ENCODE results near the gene COLEC11.
"Not testable (repeated sequence)": the region's sequence is repeated elsewhere in the genome, so short reads cannot be mapped to it uniquely, and the experiment has no call there.

Gene COLEC11

GRCh38 chr2:3606370-3607201 lies 11.7 kb downstream of the COLEC11 start:
- DNase-seq: no peak

DNA sequence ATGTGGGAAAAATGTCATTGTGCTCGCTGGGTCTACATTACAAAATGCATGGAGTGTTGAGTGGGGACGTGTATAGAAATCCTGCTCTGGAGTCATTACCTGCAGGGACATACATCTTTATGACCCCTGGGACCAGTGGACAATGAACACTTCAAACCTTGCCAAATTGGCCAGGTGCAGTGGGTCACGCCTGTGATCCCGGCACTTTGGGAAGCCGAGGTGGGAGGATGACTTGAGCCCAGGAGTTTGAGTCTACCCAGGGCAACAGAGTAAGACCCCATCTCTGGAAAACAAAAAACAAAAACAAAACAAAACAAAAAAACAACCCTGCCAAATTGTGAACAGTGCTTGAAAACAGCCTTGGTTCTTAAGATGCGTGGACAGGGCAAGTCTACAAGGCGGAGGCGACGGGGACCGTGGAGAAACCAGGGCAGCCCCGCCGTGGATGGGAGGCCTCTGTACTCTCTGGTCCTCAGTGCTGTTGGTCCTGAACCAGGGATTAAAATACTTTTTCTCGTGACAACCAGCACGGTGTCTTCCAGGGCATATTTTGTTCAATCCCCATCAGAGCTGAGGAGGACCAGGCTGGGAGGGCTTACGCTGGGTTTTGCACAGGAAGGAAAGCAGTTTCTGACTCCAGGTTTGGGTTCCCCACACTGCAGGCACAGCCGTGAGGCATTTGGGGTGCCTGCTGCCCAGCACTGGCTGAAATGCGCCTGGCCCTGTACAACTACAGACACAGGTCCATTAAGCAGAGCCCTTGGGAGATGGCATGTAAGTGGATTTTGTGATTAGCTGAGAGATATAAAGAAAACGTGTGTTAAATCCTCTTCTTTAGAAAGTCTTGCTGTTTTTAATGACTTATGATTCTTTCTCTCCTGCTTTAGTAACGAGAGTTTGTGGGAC lies 13.7 kb downstream of the COLEC11 start:
- no peak for DNase-seq

GRCh38 chr2:3609279-3609673 lies 14.4 kb downstream of the COLEC11 start:
- not testable (repeated sequence) for DNase-seq

- no peak for DNase-seq
Observed at GRCh38 chr2:3610415-3610814, 15.5 kb downstream of the COLEC11 start.

- no peak for DNase-seq
Observed at GRCh38 chr2:3610881-3611505, 16.1 kb downstream of the COLEC11 start.

GRCh38 chr2:3611589-3611988 lies 16.7 kb downstream of the COLEC11 start:
- no peak for DNase-seq

DNA sequence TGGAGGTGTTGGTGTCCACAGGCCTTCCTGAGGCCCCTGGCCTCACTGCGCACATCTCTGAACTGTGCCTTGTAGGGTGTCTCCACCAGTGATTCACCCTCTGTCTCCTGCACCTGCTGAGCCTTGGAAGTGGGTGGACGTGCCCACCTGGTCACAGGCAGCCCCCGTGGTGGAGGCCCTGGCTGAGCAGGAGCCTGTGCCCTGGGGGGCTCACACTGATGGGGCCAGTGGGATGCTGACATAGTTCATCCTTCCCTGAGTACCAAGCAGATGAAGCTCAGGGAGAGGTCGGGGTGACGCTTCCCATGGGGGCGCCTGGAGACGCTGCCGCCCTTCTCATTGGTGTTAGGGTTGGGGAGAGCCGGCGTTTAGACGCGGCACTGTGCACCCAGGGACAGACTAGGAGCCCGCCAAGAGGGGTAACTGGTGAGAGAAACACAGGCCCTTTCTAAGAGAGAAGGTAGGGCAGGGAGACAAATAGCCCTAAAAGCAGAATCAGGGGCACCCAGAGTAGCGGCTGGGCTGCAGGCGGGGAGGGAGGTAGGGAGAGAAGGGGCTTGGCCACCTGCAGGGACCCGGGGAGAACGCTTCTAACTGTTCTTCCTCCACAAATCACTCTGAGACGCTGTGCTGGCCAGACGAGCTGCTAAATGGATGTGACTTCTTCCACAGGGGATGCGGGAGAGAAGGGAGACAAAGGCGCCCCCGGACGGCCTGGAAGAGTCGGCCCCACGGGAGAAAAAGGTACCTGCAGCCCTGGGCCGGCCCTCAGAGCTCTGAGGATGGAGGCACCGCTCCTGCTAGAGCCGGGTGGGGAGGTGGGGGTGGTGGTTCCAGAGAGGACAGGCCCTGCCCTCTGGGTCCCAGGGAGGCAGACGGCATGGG lies 18.0 kb downstream of the COLEC11 start:
- DNase-seq: no peak

- no peak for DNase-seq
Observed at GRCh38 chr2:3613524-3613905, 18.6 kb downstream of the COLEC11 start.

GRCh38 chr2:3614743-3615142 lies 19.8 kb downstream of the COLEC11 start:
- DNase-seq: not testable (repeated sequence)

DNA sequence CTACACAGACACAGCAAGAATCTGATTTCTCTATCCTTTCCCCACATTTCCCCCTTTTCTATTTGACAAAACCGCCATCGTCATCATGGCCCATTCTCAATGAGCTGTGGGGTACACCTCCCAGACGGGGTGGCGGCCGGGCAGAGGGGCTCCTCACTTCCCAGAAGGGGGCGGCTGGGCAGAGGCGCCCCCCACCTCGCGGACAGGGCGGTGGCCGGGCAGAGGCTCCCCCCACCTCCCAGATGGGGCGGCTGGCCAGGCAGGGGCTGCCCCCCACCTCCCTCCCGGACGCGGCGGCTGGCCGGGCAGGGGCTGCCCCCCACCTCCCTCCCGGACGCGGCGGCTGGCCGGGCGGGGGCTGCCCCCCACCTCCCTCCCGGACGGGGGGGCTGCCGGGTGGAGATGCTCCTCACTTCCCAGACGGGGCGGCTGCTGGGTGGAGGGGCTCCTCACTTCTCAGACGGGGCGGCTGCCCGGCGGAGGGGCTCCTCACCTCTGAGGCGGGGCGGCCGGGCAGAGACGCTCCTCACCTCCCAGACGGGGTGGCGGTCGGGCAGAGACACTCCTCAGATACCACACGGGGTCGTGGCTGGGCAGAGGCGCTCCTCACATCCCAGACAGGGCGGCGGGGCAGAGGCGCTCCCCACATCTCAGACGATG lies 20.8 kb downstream of the COLEC11 start:
- not testable (repeated sequence) for DNase-seq

DNA sequence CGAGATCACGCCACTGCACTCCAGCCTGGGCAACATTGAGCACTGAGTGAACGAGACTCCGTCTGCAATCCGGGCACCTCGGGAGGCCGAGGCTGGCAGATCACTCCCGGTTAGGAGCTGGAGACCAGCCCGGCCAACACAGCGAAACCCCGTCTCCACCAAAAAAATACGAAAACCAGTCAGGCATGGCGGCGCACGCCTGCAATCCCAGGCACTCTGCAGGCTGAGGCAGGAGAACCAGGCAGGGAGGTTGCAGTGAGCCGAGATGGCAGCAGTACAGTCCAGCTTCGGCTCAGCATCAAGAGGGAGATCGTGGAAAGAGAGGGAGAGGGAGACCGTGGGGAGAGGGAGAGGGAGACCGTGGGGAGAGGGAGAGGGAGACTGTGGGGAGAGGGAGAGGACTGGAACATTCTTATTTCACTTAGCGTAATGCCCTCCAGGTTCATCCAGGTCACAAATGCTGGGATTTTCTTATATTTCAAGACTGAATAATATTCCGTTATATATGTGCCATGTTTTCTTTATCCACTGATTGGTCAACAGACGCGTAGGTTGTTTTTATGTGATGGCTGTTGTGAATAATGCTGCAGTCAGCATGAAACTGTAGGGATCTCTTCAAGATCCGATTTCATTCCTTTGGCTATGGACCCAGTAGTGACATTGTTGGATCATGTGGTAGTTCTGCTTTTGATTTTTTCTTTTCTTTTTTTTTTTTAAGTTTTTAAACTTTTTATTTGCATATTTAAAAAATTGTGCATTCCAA lies 21.7 kb downstream of the COLEC11 start:
- DNase-seq: not testable (repeated sequence)

DNA sequence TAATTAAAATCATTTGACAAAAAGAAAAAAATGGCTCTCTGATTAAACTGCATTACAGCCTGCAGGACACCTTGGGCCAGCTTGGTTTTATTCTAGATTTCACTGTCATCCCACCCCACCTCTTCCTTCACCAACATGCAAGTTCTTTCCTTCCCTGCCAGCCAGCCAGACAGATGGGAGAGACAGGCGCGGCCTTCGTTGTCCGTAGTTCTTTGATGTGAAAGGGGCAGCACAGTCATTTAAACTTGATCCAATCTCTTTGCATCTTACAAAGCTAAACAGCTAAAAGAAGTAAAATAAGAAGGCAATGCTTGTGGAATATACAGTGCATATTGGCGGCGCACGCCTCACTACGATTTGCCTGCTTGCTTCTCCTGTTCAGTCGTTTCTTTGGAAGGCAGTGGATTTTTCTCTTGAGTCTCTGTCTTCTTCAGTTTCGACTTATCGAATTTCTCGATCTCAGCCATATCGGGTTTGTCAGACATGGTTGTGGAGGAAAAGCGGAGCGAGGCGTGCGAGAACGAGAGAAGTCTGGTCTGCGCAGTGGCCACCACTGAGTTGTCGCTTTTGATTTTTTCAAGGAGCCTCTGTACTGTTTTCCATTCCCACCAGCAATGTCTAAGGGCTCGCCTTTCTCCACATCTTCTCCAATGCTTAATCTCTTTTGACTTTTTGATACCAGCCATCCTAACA lies 22.4 kb downstream of the COLEC11 start:
- no peak for DNase-seq

DNA sequence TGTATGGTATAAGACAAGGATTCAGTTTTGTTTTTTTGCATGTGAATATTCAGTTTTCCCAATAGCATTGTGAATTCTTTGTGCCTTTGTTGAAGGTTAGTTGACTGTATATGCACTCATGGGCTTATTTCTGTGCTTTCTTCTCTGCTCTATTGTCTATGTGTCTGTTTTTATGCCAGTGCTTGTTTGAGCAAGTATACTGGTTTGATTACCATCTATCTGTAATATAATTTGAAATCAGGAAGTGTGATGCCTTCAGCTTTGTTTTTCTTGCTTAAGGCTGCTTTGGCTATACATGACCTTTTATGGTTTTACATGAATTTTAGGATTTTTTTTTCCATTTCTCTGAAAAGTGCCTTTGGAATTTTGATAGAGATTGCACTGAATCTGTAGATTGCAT lies 23.5 kb downstream of the COLEC11 start:
- no peak for DNase-seq

DNA sequence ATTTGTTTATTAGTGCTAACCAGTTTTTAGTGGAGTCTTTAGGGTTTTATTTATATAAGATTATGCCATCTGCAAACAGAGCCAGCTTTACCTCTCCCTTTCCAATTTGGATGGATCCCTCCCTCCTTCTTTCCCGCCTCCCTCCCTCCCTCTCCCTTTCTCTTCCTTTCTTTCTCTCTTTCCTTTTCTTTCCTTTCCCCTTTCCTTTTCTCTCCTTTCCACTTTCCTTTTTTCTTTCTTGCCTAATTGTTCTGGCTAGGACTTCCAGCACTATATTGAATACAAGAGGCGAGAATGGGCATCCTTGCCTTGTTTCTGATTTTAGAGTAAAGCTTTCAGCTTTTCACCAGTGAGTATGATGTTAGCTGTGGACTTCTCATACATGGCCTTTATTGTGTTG lies 24.1 kb downstream of the COLEC11 start:
- no peak for DNase-seq

DNA sequence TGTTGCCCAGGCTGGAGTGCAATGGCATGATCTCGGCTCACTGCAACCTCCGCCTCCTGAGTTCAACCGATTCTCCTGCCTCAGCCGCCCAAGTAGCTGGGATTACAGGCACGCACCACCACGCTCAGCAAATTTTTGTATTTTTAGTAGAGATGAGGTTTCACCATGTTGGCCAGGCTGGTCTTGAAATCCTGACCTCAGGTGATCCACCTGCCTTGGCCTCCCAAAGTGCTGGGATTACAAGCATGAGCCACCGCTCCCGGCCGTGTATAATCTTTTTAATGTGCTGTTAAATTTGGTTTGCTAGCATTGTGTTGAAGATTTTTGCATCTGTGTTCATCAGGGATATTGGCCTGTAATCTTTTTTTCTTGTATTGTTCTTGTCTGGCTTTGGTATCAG lies 24.7 kb downstream of the COLEC11 start:
- DNase-seq: not testable (repeated sequence)

- no peak for DNase-seq
Observed at GRCh38 chr2:3620834-3621233, 25.9 kb downstream of the COLEC11 start.

- no peak for DNase-seq
Observed at GRCh38 chr2:3622967-3623366, 28.1 kb downstream of the COLEC11 start.

DNA sequence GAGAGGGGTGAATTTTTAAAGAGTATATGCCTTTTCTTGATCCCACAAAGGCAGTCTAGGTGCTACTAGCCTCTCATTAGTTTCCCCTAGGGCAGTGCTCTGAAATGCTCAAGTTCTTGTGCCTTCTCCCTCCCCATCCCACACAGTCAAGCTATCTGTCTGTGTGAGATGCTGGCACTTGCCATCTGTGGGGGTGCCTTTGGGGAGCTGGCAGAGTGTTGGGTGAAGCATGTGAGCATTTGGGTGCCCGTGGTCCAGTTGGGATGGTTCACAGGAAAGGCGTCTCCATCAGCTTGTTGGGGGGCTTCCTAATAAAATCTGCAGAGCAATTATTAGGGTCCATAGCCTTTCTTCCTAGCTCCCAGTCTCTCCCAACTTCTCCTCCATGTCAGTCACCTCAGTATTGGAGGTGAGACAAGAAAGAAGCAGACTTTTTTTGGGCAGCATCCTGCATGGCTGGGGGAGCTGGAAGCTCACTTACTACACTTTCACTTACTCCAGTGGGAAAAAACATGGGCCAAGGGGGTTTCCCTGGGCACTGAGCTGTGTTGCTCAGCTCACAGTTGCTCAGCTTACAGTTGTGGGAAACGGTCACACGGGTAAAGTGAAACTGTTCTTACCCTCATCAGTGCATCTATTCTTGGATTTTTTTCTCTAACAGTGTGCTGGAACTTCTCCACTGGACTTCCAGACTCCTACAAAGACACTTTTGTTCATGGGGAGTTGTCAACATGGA lies 29.3 kb downstream of the COLEC11 start:
- no peak for DNase-seq

DNA sequence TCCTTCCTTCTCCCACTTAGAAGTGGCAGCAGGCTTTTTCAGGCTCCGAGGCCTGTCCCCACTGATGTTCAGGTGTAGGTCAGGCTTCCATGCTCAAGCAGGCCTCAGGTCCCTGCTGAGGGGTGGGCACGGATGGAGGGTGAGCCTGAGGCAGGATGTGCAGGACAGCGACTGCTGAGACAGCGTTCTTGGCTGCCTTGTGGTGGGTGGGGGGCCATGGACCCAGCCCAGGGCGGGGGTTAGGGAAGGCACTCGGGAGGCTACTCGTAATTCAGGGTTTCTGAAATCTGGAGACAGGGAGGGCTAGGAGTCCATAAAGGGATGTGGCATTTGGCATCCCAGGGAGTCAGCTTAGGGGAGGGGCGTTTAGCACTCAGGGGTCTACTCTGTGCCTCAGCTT lies 30.3 kb downstream of the COLEC11 start:
- DNase-seq: no peak
